Common myeloid progenitor, CD34-positive (primary cell): ENCODE results near the gene NOP10.

ENCODE experiments used
- CTCF ChIA-PET: fragments of 350-600 bp; sonication (Branson Sonifier 250); formaldehyde crosslinking; loops from one replicate; lab custom pipeline; 2021; ENCODE audit warnings: antibody characterized with exemption; lab: Charles Lee
- POLR2A ChIA-PET: fragments of 350-600 bp; sonication (Branson Sonifier 250); formaldehyde crosslinking; loops from one replicate; lab custom pipeline; 2021; ENCODE audit warnings: antibody characterized with exemption; lab: Charles Lee
- DNase-seq, 3 donors: peaks; one replicate each; pipeline versions ENCODE4 v3.0.0 to v3.0.0-alpha.2; 2013
- H3K27ac ChIP-seq, 2 experiments: 1 replicate in 1 of 2; 2 replicates in 1 of 2; pipeline ENCODE4 v1.7.0; 2013; ENCODE audit warnings: inconsistent platforms in 2 of 2, low read length in 2 of 2, mild to moderate bottlenecking in 2 of 2, low read depth in 1 of 2, moderate library complexity in 1 of 2; ENCODE audit not compliant: severe bottlenecking in 2 of 2, insufficient read depth in 1 of 2, poor library complexity in 1 of 2
- H3K27me3 ChIP-seq, 5 experiments: replicated peaks in 2 of 5; 1 replicate in 3 of 5; 2 replicates in 2 of 5; pipeline versions ENCODE4 v1.6.1 to v1.7.0; 2013; ENCODE audit warnings: low read length in 4 of 5, mild to moderate bottlenecking in 2 of 5, moderate library complexity in 2 of 5, inconsistent platforms in 1 of 5; ENCODE audit not compliant: insufficient read depth in 5 of 5, control insufficient read depth in 4 of 5
- H3K36me3 ChIP-seq, 4 experiments: 1 replicate in 2 of 4; 2 replicates in 2 of 4; pipeline versions ENCODE4 v1.6.1 to v1.7.0; 2013; ENCODE audit warnings: low read length in 3 of 4, control low read depth in 1 of 4, mild to moderate bottlenecking in 1 of 4; ENCODE audit not compliant: control insufficient read depth in 4 of 4, insufficient read depth in 4 of 4
- H3K4me1 ChIP-seq, 4 experiments: 1 replicate in 3 of 4; 2 replicates in 1 of 4; pipeline versions ENCODE4 v1.6.1 to v1.7.1; 2013; ENCODE audit warnings: low read length in 3 of 4, mild to moderate bottlenecking in 3 of 4, control low read depth in 1 of 4, inconsistent platforms in 1 of 4, moderate library complexity in 1 of 4; ENCODE audit not compliant: control insufficient read depth in 4 of 4, insufficient read depth in 4 of 4; ENCODE audit errors: control extremely low read depth in 1 of 4
- H3K4me3 ChIP-seq, 7 experiments: 1 replicate in 4 of 7; 2 replicates in 3 of 7; pipeline versions ENCODE4 v1.5.1 to v1.7.0; 2013; ENCODE audit warnings: mild to moderate bottlenecking in 7 of 7, low read length in 6 of 7, moderate library complexity in 6 of 7, inconsistent platforms in 2 of 7, low read depth in 2 of 7, control low read depth in 1 of 7; ENCODE audit not compliant: insufficient read depth in 4 of 7, control insufficient read depth in 1 of 7; ENCODE audit errors: extremely low read depth in 1 of 7
- H3K9me3 ChIP-seq, 5 experiments: 1 replicate in 4 of 5; 2 replicates in 1 of 5; pipeline versions ENCODE4 v1.6.1 to v1.7.1; 2013; ENCODE audit warnings: low read length in 4 of 5, mild to moderate bottlenecking in 2 of 5, inconsistent platforms in 1 of 5, low read depth in 1 of 5, moderate library complexity in 1 of 5; ENCODE audit not compliant: control insufficient read depth in 4 of 5, insufficient read depth in 2 of 5; ENCODE audit errors: control extremely low read depth in 1 of 5
- WGBS: methylation state at CpG from one replicate; pipeline ENCODE4 v1.1.5; 2013; ENCODE audit not compliant: insufficient coverage; 5-methylcytosine and 5-hydroxymethylcytosine counted together

Gene NOP10

GRCh38 chr15:34365836-34366235 lies 22.9 kb upstream of the NOP10 start:
- peak overlapping the region in 1 of 2 experiments; percentile 29 for H3K27ac ChIP-seq
- H3K27me3 ChIP-seq = no peaks in the 10 kb centered on the region
- H3K4me1 ChIP-seq = peaks cover 8 to 27% (median 20%) of the 10 kb centered on the region in 4 experiments
- H3K4me3 ChIP-seq = peak overlapping the region; percentile 44 to 98 (median 90)
- WGBS = 90% methylated on average over 2 of the region's 5 CpGs
- H3K9me3 ChIP-seq = no peaks in the 10 kb centered on the region
- DNase-seq = peak in 2 of 3 donors; percentile 19 to 29
- H3K36me3 ChIP-seq = peaks cover 6 to 35% (median 21%) of the 10 kb centered on the region in 4 experiments
- POLR2A ChIA-PET = interaction anchor here (0.7 kb wide), 1 partner anchor 27 kb away, joined by 4 read pairs; no protein-coding TSS in a partner anchor
- CTCF ChIA-PET = interaction anchor here (0.8 to 6.1 kb wide), 5 partner anchors 9 to 124 kb away, joined by 4 to 47 read pairs (median 24); partner anchors contain the start of genes NOP10 and NUTM1

- POLR2A ChIA-PET = no interaction called here
- peak in 2 of 3 donors; percentile 44 to 47 for DNase-seq
- Histone ChIP-seq H3K4me1 (peaks cover 8 to 27% (median 20%) of the 10 kb centered on the region in 4 experiments), H3K36me3 (peaks cover 6 to 41% (median 24%) of the 10 kb centered on the region in 4 experiments), H3K27ac (peak overlapping the region in 1 of 2 experiments; percentile 29), H3K4me3 (peak overlapping the region in 5 of 7 experiments; percentile 22 to 98 (median 90)), H3K9me3 (no peaks in the 10 kb centered on the region), H3K27me3 (no peaks in the 10 kb centered on the region)
- CTCF ChIA-PET = interaction anchor here (0.8 to 6.1 kb wide), 4 partner anchors 9 to 123 kb away, joined by 4 to 47 read pairs (median 29); partner anchors contain the start of genes NOP10 and NUTM1
- 91% methylated on average over 15 of the region's 16 CpGs for WGBS
These were observed 22.3 kb upstream of the NOP10 start for GRCh38 chr15:34365091-34365825.

GRCh38 chr15:34364041-34364440 lies 21.1 kb upstream of the NOP10 start:
- Histone ChIP-seq H3K4me3 (no peak overlapping the region), H3K36me3 (peaks cover 6 to 53% (median 32%) of the 10 kb centered on the region in 4 experiments), H3K27me3 (no peaks in the 10 kb centered on the region), H3K27ac (no peak overlapping the region), H3K4me1 (peaks cover 8 to 27% (median 20%) of the 10 kb centered on the region in 4 experiments), H3K9me3 (no peaks in the 10 kb centered on the region)
- no peak for DNase-seq
- ChIA-PET POLR2A (no interaction called here), CTCF (interaction anchor here (0.6 kb wide), 1 partner anchor 55 kb away, joined by 3 read pairs; no protein-coding TSS in a partner anchor)
- 95% methylated on average over 4 of the region's 8 CpGs for WGBS

DNA sequence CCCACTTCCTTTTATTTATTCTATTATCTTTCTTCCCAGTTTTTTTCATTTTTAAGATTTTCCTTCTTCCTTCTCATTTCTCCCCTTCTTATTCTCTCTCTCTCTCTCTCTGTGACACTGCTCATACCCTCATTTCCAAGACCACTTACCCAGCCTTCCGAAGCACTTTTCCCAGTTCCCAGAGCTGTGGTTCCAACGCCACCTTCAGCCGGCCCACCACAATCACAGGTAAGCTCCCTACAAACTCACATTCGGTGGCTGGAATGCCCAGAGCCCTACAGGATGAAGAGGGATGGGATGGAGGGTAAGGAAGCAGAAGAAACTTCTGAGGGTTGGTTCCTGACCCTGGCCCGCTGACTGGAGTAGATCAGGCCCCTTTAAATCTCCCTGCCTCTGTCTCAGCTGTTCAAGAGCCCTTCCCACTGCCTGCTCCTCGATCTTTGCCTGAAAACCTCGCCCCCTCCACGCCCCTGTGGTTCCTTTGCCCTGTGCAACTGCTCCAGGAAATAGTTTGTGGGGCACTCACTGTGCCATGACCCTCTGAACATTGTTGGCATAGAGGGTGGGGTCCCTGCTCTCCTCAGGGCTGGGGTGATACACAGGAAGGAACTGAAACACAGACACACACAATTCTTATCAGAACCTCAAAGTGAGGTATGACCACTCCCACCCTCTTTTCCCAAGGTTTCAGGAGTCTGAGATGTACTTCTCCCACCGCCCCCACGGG lies 19.3 kb upstream of the NOP10 start:
- Histone ChIP-seq H3K4me3 (no peak overlapping the region), H3K4me1 (peaks cover 2 to 17% (median 11%) of the 10 kb centered on the region in 4 experiments), H3K9me3 (no peaks in the 10 kb centered on the region), H3K36me3 (peaks cover 6 to 69% (median 46%) of the 10 kb centered on the region in 4 experiments), H3K27me3 (no peaks in the 10 kb centered on the region), H3K27ac (no peak overlapping the region)
- POLR2A ChIA-PET = no interaction called here
- CTCF ChIA-PET = interaction anchor here (1.4 to 2.7 kb wide), 2 partner anchors 9 to 19 kb away, joined by 7 to 11 read pairs; partner anchors contain the start of genes NOP10 and NUTM1
- no peak for DNase-seq
- WGBS = 88% methylated on average over 6 of the region's 10 CpGs

DNA sequence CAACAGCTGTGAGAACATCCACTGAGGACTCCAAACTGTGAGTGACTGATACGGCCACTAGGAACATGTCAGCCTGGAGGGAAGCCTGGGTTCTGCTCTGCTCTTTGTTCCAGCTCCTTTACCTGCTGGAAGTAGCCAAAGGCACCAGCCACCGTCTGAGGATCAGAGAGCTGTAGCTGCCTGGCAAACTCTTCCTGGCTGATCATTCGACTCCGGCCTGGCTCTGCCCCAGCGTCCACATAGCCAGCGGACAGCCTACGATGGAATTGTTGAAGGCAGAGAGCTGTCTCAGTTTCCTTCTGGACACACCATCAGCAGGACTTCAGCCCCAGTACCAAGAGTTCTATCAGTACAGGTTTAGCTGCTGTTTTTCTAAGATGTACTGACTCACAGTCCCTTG lies 18.3 kb upstream of the NOP10 start:
- WGBS = 97% methylated on average over 7 of the region's 7 CpGs
- Histone ChIP-seq H3K4me3 (no peak overlapping the region), H3K27me3 (no peaks in the 10 kb centered on the region), H3K27ac (no peak overlapping the region), H3K4me1 (peaks cover 2 to 17% (median 11%) of the 10 kb centered on the region in 4 experiments), H3K9me3 (no peaks in the 10 kb centered on the region), H3K36me3 (peaks cover 8 to 78% (median 53%) of the 10 kb centered on the region in 4 experiments)
- CTCF ChIA-PET = interaction anchor here (0.6 to 2.7 kb wide), 5 partner anchors 8 to 120 kb away, joined by 3 to 14 read pairs (median 7); partner anchors contain the start of genes NOP10 and NUTM1
- no peak for DNase-seq
- POLR2A ChIA-PET = no interaction called here

GRCh38 chr15:34360298-34360697 lies 17.4 kb upstream of the NOP10 start:
- peaks cover 0 to 7% (median under 1%) of the 10 kb centered on the region in 4 experiments for H3K4me1 ChIP-seq
- POLR2A ChIA-PET = interaction anchor here (0.7 kb wide), 1 partner anchor 114 kb away, joined by 3 read pairs; no protein-coding TSS in a partner anchor
- no peak for DNase-seq
- 100% methylated on average over 1 of the region's 1 CpG for whole genome bisulfite sequencing
- no peak overlapping the region for H3K27ac ChIP-seq
- H3K9me3 ChIP-seq = no peaks in the 10 kb centered on the region
- no peaks in the 10 kb centered on the region for H3K27me3 ChIP-seq
- CTCF ChIA-PET = interaction anchor here (0.7 to 2.7 kb wide), 9 partner anchors 8 to 124 kb away, joined by 3 to 14 read pairs (median 4); partner anchors contain the start of genes NOP10 and NUTM1
- H3K36me3 ChIP-seq = peaks cover 8 to 85% (median 62%) of the 10 kb centered on the region in 4 experiments
- no peak overlapping the region for H3K4me3 ChIP-seq
